Fibroblast of skin of scalp (primary cell): Measurements from ENCODE around the gene ANKS4B. TPM values are rescaled to one million over a fixed set of nuclear protein-coding genes. Genes with fewer than 3 reads are reported as not detected.
"Not testable (repeated sequence)": the region's sequence is repeated elsewhere in the genome, so short reads cannot be mapped to it uniquely, and the experiment has no call there.

Experiments
- DNase-seq: peaks from one replicate; pipeline ENCODE4 v3.0.0-alpha.2; 2013
- polyA plus RNA-seq, 2 experiments: library from polyadenylated mRNA; unstranded; fragments of 120-200 nt; gene quantifications; one replicate each; pipeline ENCODE4 v1.2.1, GENCODE V29; 2013; ENCODE audit not compliant: insufficient read length in 2 of 2

Gene ANKS4B, protein sequence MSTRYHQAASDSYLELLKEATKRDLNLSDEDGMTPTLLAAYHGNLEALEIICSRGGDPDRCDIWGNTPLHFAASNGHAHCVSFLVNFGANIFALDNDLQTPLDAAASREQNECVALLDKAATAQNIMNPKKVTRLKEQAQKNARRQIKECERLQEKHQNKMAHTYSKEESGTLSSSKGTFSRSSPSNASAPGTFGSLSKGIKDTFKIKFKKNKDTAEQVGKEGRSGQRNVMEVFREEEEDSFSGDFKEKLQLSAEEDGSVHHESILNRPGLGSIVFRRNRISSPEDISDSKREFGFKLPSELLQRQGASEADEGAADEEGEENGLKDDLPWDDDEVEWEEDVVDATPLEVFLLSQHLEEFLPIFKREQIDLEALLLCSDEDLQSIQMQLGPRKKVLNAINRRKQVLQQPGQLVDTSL
- not detected for polyA plus RNA-seq (2013, experiment 1 of 2; ENCODE audit: insufficient read length)
- 0.04 TPM for polyA plus RNA-seq (2013, experiment 2 of 2; ENCODE audit: insufficient read length)

DNA sequence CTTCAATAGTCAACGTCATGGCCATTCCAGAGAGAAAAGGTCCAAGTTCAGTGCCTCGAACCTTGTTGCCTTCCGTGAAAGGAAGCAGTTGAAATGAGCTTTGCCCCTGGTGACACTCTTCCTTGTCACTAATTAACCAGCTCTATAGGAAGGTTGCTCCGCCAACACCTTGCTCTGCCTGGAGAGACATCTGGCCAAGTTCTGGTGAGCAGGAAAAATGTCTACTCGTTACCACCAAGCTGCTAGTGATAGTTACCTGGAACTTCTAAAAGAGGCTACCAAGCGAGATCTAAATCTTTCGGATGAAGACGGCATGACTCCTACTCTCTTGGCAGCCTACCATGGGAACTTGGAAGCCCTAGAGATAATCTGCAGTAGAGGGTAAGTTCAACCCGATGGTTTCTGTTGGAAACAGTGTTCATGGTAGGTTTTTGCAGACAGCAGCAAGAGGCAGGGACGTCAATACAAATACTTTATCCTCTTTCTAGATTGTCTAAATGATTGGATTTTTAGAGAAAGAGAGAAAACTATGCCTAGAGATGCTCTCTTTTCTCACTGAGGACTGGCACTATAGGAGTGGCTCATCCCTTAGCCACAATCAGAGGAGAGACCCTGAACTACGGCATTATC, at the start of gene ANKS4B:
Gene ANKS4B (plus strand): TSS at position 179 of the 630 bp plus-strand sequence. CDS start 39 bp downstream, at position 218.
- DNase-seq: no peak

DNA sequence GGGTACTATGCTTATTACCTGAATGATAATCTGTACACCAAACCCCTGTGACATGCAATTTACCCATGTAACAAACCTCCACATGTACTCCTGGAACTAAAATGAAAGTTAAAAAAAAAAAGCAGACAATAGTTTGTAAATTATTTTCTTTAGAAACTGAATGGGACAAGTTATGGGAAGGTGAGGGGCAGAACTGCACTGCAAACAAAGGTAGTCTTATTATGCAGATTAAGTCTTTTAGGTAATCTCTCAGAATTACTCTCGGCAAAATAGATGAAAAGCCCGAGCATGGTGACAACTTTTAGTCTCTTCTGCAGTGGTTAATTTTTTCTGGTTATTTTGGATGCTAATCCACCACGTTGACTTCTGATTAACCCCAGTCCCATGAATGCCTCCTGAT, 49.5 kb upstream of the ANKS4B start:
- no peak for DNase-seq

DNA sequence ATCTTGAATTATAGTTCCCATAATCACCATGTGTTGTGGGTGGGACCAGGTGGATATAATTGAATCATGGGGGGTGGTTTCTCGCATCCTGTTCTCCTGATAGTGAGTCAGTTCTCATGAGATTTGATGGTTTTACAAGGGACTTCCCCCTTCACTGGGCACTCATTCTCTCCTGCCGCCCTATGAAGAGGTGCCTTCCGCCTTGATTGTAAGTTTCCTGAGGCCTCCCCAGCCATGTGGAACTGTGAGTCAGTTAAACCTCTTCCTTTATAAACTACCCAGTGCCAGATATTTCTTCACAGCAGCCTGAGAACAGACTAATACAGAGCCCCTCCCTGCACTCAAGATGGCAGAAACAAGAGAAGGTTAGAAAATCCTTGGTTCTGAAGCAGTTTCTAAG, 48.7 kb upstream of the ANKS4B start:
- DNase-seq: no peak

DNA sequence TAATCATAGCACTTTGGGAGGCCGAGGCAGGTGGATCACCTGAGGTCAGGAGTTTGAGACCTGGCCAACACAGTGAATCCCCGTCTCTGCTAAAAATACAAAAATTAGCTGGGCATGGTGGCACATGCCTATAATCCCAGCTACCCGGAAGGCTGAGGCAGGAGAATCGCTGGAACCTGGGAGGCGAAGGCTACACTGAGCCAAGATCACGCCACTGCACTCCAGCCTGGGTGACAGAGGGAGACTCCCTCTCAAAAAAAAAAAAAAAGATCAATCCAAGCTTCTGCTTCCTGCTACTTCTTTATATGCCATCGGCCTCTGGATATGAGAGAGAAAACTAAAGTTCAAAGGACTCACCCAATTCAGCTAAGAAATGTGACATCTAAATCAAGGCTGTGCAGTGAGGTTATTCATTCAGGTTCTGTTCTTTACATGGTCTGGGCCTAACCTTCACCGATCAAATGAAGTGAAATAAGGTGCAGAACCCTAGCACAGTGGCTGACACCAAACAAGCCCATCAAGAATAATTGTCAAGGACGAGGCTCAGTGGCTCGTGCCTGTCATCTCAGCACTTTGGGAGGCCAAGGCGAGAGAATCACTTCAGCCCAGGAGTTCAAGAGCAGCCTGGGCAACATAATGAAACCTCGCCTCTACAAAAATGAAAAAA, 47.7 kb upstream of the ANKS4B start:
- no peak for DNase-seq

DNA sequence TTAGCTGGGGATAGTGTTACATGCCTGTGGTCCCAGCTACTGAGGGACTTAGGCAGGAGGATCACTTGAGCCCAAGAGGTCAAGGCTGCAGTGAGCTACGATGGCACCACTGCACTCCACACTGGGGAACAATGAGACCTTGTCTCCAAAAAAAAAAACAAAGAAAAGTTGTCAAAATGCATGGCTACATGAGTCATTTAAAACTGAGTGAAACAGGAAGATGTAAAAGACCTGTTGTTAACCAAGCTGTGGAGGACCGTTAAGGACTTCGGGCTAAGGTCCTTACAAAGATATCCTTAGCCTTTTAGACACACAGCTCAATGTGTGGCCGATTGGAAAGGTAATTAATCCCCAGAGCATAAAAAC, 47.2 kb upstream of the ANKS4B start:
- DNase-seq: no peak

DNA sequence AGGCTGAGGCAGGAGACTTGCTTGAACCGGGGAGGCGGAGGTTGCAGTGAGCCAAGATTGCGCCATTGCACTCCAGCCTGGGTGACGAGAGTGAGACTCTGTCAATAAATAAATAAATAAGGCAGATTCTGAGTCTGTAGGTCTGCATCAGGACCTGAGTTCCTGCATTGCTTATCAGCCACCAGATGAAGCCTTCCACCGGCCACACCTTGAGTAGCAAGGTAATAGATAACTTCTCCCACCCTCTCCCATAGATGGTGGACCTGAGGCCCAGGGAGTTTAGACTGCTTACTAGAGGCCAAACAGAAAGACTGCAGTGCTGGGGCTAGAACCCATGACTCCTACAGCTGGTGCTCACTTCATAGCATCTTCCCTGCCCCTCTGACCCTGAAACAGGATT, 44.2 kb upstream of the ANKS4B start:
- DNase-seq: no peak

DNA sequence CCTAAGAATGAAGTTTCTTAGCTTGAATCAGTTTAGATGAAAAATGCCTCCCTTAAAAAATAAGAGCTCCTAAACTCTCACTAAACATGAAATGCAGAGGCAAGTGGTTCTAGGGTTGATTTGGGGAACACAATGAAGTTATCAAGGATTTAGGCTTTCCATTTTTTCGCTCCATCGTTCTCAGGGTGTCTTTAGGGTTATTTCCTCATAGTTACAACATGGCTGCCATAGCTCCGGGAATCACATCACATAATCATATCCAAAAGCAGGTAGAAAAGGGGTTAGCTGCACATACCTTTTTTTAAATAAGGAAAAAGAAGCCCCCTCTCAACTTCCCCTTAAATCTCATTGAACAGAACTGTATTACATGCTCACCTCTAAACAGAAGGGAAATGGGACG, 43.5 kb upstream of the ANKS4B start:
- DNase-seq: no peak

DNA sequence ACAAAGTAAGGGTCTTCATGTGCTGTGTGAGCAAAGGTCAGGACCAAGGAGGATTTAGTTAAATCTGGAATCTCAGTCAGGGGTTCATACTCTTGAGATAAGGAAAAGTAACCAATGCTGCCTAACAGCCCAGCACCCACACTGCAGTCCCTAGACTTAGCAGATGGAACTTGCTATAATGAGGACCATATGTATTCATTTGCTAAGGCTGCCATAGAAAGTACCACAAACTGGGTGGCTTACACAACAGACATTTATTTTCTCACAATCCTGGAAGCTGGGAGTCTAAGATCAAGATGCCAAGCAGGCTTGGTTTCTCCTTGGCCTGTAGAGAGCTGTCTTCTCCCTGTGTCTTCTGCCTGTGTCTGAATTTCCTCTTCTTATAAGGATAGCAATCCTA, 42.9 kb upstream of the ANKS4B start:
- peak; percentile 78 for DNase-seq

DNA sequence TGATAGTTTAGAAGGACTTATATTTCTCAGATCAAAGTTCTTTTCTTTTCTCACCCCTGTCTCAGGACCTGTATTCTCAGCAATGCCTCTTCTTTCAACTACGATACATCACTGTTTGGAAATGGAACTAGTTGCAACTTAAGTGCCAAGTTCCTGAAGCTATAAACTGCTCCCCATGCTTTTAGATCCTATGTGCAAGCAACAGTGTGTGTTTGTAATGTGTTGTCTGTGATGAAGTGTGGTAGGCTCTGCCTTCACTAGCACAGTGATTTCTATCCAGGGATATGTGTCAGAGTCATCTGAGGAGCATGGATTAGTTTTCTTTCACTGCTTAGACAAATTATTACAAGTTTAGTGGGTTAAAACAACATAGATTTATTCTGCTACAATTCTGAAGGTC, 40.5 kb upstream of the ANKS4B start:
- DNase-seq: no peak

DNA sequence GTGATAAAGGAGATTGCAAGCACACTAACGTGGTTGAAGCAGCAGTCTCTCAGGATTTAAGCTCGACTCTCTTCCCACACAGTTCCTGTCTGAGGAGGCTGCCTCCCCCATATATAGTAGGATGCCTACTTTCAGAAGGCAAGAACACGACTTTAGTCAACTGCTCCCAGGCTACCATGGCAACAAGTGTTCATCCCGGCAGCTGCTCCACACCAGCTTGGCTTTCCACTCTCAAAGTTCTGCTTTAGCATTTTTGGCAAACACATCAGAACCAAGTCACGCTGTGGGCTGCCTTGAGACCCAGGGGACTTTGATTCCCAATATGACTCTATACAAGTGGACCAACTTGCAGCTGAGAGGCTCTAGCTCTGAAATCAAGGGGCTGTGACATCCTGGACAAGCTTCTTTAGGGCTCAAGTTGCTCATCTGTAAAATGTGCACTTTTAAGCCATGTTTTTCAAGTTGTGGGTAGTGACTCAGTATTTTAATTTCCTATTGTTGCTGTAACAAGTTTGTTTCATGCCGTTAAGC, 38.7 kb upstream of the ANKS4B start:
- peak; percentile 52 for DNase-seq

DNA sequence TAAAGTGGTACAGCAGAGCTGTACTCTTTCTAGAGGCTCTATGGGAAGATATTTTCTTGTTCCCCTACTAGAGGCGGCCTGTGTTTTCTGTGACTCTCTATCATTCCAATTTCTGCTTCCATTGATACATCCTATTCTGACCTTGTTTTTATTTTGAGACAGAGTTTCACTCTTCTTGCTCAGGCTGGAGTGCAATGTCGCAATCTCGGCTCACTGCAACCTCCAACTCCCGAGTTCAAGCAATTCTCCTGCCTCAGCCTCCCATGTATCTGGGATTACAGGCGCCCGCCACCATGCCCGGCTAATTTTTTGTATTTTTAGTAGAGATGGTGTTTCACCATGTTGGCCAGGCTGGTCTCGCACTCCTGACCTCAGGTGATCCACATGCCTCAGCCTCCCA, 38.2 kb upstream of the ANKS4B start:
- DNase-seq: not testable (repeated sequence)

DNA sequence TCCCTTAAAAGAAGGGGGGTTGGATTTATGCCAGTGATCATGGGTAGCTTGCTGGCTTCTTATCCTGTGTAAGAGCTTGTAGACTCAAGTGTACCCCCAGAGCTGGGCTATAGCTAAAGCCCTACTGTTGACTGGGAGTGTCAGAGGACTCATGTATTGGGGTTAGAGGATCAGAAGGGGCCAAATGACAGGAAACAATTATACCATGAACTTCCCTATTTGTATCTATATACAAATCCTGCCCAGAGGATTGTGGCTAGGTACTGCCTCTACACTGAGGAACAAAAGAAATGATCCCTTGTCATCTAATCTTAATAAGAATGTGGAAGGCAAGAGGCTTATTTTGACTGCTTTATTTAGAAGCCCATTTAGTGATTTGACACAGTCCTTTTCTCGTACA, 36.4 kb upstream of the ANKS4B start:
- DNase-seq: no peak

DNA sequence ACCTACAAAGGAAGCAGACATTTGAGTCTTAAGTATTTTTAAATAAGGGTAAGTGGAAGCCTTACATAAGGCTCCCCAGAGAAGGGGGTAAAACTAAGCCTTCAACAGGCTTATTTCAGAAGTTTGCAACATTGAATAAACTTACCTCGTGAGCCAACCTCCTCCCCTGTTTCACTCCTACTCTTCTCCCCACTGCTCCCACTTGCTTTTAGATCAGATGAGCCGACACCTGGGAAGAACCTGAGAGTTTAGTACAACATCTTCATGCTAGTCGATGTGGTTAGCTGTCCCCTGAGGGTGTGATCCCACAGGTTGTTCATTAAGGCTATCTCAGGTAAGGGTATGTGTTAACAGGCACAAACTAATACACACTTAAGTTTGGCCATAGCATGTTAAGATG, 35.9 kb upstream of the ANKS4B start:
- DNase-seq: no peak

DNA sequence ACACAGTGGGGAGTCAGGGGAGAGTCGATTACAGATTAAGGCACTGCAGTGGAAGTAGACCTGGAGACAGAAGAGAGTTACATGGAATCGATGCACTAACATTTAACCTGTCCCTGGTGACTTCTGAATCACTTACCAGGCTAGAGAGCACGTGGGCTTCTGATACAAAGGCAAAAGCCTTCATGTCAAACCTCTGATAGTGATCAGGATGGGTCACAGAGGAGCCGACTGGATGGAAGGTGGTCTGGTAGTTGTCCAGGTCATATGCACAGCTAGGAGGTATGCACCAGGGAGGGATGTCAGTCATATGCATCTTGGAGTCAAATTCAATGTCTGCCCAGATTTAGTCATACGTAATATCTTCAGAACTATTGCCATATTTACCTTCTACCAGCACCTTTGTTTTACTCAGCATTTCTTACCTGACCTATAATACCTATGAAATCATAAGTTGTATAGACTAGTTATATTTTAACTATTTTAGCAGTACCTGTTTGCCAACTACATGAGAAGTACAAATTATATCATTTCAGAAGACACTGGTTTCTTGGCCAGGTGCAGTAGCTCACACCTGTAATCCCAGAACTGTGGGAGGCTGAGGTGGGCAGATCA, 33.8 kb upstream of the ANKS4B start:
- DNase-seq: no peak

DNA sequence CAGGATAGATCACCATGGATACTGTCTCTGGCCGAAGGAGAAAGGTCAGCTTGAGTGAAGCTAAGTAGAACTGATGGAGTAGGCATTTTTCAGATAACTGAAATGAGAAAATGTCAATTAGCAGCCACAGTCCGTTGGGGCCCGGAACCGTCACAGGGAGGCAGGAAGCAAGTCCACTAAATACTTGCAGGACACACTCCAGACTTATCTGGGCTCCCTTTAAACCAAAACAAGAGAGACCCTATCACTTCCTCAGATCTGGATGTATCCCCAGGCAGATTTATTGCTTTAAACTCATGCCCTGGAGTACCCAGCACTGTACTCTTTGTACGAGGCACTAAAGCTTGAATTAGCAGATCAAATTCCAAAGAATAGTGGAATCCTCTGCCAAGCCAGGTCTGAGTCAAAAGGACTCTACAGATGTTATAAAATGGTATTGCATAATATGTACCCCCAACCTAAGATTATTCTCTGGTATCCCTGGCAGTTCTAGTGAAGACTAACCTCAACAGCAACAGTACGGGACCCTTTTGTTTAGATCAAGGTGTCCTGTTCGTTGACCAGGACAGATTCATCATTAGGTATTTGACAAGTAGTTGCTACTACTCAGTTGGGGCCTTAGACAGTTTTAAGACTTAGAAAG, 30.2 kb upstream of the ANKS4B start:
- no peak for DNase-seq

DNA sequence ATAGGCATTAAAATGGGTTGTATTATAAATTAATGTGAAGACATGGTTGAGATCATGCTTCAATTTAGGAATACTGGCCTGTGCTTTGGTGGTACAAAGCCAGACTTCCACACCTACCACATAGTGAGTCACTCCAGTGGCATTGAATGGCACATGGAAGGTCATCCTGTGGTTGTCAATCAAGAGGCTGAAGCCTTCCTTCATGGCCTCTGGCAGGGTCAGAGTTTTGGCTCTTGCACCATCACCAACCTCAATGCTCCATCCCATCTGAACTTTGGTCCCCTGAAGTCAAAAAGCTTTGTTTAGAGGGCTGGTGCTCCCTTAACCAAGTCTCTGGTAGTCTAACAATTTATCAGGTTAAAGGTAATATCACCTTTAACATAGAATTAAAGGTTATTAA, 28.2 kb upstream of the ANKS4B start:
- DNase-seq: no peak

DNA sequence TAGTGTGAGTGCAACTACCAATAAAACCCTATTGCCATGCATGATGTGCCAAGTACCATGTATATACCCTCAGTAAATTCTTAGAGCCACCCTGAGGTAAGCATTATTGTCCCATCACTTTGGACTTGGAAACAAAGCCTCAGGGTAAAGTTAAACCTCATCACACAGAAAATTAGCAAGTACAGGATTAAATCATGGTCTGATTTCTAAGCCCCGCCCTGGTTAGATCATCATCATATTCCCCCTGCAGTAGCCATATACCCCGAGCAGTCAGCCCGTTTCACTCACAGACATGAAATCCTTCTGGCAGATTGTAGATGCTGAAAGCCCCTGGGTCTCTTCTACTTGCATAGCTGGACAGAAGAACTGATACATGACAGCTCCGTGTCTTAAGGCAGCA, 26.9 kb upstream of the ANKS4B start:
- DNase-seq: no peak

DNA sequence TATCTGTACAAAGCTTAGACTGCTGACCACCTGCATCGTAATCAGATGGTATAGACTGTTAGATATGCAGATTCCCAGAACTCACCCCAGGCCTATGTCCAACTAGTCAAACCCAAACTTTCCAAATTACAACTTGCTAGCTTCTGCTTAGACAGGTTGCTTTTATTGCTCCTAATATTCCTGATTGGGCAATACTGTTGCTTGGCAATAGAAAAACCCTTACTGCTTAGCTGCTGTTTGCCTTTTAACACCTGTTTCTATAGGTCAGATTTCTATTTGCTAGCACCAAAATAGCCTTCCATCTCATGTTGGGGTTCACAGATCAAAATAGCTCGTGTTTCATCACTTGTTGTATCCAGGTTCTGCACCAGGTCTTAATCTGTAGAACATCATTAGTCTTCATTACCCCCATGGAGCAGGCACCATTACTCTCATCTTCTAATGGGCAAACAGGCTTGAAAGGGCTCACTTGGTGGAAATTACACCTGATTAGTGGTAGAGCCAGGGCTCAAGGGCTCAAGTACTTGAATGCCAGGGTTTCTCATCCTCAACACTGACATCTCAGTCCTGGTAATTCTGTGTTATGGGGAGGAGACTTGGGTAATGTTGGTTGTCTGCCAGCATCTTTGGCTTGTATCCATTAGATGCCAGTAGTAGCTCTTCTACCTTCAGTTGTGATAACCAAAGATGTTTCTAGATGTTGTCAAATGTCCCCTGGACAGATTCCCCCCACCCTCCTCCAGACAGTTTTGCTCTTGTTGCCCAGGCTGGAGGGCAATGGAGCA, 24.9 kb upstream of the ANKS4B start:
- no peak for DNase-seq

DNA sequence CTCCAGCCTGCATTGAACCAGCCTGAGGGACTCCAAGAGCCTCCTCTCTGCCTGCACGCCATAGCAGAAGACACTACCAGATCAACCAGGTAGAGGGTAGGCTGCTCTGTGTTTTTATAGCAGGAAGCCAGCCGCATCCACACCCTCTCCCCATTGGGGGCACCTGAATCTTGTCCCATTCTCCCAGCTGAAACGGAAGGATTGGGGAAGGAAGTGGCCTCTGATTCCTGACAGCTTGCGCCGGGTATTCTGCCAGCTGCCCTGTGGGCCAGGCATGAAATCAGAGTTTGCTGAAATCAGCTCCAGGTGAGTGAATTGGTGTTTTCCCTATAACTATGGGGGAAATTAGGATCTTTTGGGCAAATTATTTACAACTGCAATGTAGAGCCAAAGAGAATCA, 22.0 kb upstream of the ANKS4B start, which contains the start of gene ZP2:
Gene ZP2 (minus strand): TSS at position 89 of the 400 bp plus-strand sequence. CDS start 27 bp downstream, at position 62.
- no peak for DNase-seq

DNA sequence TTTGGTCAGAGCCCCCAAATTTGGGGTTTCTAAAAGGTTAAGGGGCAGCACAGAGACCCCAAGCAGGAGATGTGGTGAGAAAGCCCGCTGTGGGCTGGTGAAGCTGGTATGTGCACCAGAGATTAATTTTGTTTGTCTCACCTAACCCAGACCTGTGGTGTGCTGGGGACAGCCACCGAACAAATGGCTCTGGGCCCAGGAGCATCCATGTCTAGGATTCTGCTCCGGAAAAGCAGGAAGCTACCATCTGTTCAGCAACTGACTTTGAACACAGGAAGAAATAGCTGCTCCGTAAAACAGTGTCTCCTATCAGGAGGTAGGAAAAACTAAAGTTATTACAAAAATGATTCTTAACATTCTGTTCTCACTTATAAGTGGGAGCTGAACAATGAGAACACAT, 19.4 kb upstream of the ANKS4B start:
- DNase-seq: no peak

DNA sequence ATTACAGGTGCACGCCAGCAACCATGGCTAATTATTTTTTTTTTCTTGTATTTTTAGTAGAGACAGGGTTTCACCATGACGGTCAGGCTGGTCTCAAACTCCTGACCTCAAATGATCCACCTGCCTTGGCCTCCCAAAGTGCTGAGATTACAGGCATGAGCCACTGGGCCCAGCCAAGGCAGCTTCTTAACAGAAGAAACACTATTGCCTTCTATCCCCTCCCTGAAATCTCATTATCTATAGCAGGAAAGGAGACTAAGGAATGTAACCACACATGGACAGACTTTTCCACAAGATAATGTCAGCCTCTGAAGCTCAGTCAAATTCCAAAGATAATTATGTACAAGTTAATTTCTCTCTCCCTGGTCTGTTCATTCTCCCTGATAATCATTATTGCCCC, 16.4 kb upstream of the ANKS4B start:
- DNase-seq: no peak
